Endothelial cell of umbilical vein (primary cell): ENCODE measurements around the gene SHMT1.
"Not testable (repeated sequence)": the region's sequence is repeated elsewhere in the genome, so short reads cannot be mapped to it uniquely, and the experiment has no call there.

Experiments used
- EZH2 ChIP-seq: IDR thresholded peaks from 2 replicates; pipeline ENCODE4 v1.6.1; 2012; ENCODE audit warnings: borderline replicate concordance, low read depth, mild to moderate bottlenecking, moderate library complexity, low read length, inconsistent platforms; ENCODE audit not compliant: severe bottlenecking
- GATA2 ChIP-seq: IDR thresholded peaks from 2 replicates; pipeline ENCODE4 v1.7.0; 2011; ENCODE audit warnings: low read depth, mild to moderate bottlenecking, moderate library complexity, mixed read lengths, low read length; ENCODE audit not compliant: insufficient read length, insufficient read depth
- MYC ChIP-seq: IDR thresholded peaks from one replicate; pipeline ENCODE4 v1.6.1; 2011; ENCODE audit warnings: mild to moderate bottlenecking, low read depth, low read length
- POLR2A ChIP-seq: IDR thresholded peaks from 2 replicates; pipeline ENCODE4 v1.6.1; 2012; ENCODE audit warnings: low read depth, mild to moderate bottlenecking, control low read depth, low read length
- TF ChIP-seq, protein P1 (sequence below), 2 donors: IDR thresholded peaks; 1 replicate in 1 of 2; 2 replicates in 1 of 2; pipeline ENCODE4 v1.5.1; 2011; ENCODE audit warnings: low read length in 2 of 2, mild to moderate bottlenecking in 2 of 2, moderate library complexity in 2 of 2, control low read depth in 1 of 2, inconsistent platforms in 1 of 2, low read depth in 1 of 2; ENCODE audit not compliant: insufficient read depth in 1 of 2; ENCODE audit errors: extremely low read depth in 1 of 2

DNA sequence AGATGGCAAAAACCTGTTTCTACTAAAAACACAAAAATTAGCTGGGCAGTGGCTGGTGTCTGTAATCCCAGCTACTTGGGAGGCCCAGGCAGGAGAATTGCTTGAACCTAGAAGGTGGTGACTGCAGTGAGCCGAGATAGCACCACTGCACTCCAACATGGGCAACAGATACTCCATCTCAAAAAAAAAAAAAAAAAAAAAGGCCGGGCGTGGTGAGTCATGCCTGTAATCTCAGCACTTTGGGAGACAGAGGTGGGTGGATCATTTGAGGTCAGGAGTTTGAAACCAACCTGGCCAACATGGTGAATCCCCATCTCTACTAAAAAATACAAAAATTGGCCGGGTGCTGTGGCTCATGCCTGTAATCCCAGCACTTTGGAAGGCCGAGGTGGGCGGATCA lies 9.8 kb upstream of the SHMT1 start:
- TF ChIP-seq GATA2, EZH2, MYC, POLR2A: not testable (repeated sequence)
- TF ChIP-seq, protein P1, sequence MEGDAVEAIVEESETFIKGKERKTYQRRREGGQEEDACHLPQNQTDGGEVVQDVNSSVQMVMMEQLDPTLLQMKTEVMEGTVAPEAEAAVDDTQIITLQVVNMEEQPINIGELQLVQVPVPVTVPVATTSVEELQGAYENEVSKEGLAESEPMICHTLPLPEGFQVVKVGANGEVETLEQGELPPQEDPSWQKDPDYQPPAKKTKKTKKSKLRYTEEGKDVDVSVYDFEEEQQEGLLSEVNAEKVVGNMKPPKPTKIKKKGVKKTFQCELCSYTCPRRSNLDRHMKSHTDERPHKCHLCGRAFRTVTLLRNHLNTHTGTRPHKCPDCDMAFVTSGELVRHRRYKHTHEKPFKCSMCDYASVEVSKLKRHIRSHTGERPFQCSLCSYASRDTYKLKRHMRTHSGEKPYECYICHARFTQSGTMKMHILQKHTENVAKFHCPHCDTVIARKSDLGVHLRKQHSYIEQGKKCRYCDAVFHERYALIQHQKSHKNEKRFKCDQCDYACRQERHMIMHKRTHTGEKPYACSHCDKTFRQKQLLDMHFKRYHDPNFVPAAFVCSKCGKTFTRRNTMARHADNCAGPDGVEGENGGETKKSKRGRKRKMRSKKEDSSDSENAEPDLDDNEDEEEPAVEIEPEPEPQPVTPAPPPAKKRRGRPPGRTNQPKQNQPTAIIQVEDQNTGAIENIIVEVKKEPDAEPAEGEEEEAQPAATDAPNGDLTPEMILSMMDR (IDR thresholded peaks at IDR 0.05; ENCODE audit: extremely low read depth in 1 of 2, insufficient read depth in 1 of 2, low read depth in 1 of 2, low read length in 2 of 2) = not testable (repeated sequence)
